SU-DHL-6 (cell line): ENCODE results near the gene ALDH18A1.

Experiments used
- EZH2phosphoT487 ChIP-seq: fragments of 200-600 bp; sonication (generic), shearing (Covaris generic); conservative IDR thresholded peaks from 2 replicates; pipeline ENCODE4 v1.6.1; 2018; ENCODE audit warnings: mild to moderate bottlenecking, antibody characterized with exemption, low read length, moderate library complexity, mixed read lengths
- TF ChIP-seq, protein P1 (sequence below): fragments of 200-600 bp; sonication (generic); IDR thresholded peaks from one replicate; pipeline ENCODE4 v1.5.1; 2017; ENCODE audit warnings: antibody characterized with exemption, mild to moderate bottlenecking, low read length, moderate library complexity; ENCODE audit not compliant: insufficient read depth, poor library complexity, severe bottlenecking

GRCh38 chr10:95626500-95626899, 30.0 kb downstream of the ALDH18A1 start:
- TF ChIP-seq, protein P1, sequence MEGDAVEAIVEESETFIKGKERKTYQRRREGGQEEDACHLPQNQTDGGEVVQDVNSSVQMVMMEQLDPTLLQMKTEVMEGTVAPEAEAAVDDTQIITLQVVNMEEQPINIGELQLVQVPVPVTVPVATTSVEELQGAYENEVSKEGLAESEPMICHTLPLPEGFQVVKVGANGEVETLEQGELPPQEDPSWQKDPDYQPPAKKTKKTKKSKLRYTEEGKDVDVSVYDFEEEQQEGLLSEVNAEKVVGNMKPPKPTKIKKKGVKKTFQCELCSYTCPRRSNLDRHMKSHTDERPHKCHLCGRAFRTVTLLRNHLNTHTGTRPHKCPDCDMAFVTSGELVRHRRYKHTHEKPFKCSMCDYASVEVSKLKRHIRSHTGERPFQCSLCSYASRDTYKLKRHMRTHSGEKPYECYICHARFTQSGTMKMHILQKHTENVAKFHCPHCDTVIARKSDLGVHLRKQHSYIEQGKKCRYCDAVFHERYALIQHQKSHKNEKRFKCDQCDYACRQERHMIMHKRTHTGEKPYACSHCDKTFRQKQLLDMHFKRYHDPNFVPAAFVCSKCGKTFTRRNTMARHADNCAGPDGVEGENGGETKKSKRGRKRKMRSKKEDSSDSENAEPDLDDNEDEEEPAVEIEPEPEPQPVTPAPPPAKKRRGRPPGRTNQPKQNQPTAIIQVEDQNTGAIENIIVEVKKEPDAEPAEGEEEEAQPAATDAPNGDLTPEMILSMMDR: no peak
- TF ChIP-seq EZH2phosphoT487: no peak
